Globus pallidus (tissue), 1 donor: Measurements from ENCODE around the gene GRID1.

Experiments used
- DNase-seq: peaks from one replicate; pipeline ENCODE4 v3.0.0-alpha.2; 2015; ENCODE audit warnings: low spot score

The GRID1 gene

DNA sequence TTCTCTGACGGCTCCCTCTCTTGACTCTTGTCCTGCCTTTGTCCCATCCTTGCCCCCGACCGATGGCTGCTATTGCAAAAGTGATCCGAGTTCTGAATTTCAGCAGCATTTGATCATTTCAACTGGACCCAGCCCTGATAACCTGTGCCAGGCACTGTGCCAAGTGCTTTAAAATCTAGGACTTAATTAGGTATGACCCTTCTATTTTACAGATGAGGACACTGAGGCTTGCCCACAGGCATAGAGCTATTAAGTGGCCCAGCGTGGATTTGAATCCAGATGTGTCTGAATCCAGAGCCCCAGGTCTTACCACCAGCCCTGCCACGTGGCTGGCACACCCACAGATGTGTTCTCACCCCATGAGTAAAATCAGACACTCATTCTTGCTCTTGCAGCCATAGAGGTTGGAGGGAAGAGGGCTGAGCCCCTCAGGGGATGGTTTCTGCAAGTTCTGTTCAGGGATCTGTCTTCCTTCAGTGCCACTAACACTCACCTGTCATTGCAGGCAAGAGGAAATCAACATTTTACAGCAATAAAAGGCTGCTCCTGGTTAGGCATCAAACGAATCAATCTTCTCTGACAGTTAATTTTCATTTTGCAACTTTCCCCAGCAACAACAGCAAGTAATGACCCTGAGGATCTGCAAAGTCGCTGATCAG lies 101.2 kb downstream of the GRID1 start:
- peak; percentile 31 for DNase-seq

DNA sequence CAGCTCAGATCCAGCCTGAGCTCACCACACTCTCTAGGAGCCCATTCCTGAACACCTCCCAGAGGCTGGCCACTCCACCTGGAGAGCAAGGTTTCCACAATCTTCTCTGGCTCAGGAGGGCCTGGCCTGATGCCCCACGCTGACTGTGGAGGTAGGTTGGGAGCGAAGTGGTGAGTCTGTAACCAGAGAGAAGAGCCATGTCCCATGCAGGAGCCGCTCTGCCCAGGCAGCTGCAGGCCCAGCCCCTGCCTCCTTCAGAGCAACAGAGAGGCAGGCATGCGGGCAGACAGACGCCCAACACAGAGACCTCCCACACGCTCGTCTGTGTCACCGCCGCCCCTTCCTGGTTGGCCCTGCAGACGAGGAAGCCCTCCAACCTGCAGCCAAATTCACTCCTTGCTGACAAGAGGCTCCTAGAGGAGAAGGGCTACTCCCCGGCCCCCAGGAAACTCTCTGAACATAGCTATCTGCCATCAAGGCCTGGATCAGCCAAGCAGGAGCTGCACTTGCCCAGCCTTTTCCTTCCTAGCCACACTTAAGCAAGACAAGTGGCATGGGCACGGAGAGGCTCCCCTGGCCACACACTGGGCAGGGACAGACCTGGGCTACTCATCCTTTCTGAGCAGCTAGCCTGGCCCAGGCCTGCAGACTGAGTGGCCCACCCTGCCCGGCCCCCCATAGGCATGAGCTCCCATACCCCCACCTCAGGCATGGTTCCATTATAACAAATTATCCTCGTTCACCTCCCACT lies 101.9 kb downstream of the GRID1 start:
- DNase-seq, result peak; percentile 36

DNA sequence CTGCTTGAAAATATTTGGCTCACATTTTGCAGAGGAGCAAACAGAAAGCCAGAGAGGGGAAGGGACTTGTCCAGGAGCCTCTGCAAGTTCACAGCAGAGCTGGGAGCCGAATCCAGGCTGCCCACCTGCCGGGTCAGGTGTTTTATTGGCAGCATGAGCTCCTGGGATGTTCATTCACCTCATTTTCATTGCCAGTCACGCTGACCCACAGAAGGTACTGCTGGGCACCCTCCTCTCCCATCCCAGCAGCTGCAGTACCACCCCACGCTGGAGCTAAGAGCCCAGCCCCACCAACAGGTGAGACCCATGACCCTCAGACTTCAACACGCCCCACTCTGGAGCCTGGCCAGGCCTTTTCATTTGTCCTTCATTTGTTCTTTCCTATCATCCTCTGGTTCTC lies 102.7 kb downstream of the GRID1 start:
- no peak for DNase-seq

DNA sequence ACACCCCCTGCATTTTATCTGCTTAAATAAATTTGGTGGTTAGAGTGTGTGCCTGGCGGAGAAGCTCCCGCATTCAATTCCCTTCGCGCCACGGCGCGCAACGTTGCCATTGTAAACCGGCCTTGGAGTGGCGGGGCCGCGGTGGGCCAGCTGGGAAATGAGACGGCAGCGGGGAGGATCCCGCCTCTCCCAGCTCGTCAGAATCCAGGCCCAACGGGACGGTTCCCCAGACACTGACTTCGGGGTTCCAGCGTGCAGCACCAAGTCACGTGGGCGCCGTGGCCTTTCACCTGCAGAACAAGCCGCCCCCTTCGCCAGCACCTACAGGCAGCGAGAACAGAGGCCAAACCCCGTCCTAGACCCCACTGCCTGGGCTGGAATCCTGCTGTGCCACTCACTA lies 103.4 kb downstream of the GRID1 start:
- DNase-seq, result no peak

DNA sequence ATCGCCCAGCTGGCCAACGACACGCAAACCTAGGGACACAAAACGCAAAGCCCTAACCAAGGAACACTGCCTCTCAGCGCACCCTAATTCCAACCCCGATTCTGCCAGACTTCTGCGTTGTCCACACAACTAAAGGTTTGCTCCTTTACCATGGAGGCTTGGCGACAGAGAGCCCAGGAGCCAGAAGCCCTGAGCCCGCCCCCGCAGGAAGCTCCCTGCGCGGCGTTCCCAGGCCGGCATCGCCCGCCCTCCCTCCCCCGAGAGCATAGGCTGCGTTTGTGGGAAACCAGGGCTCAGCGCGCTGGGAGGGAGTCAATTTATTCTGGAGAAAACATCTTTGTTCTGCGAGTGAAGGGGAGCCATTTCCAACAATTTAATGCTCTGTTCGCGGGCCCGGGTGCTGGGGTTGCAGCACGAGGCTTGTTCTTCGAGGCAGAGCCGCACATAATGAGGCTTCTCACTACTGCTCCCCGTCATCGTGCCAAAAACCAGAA lies 103.9 kb downstream of the GRID1 start:
- DNase-seq, result peak; percentile 96

DNA sequence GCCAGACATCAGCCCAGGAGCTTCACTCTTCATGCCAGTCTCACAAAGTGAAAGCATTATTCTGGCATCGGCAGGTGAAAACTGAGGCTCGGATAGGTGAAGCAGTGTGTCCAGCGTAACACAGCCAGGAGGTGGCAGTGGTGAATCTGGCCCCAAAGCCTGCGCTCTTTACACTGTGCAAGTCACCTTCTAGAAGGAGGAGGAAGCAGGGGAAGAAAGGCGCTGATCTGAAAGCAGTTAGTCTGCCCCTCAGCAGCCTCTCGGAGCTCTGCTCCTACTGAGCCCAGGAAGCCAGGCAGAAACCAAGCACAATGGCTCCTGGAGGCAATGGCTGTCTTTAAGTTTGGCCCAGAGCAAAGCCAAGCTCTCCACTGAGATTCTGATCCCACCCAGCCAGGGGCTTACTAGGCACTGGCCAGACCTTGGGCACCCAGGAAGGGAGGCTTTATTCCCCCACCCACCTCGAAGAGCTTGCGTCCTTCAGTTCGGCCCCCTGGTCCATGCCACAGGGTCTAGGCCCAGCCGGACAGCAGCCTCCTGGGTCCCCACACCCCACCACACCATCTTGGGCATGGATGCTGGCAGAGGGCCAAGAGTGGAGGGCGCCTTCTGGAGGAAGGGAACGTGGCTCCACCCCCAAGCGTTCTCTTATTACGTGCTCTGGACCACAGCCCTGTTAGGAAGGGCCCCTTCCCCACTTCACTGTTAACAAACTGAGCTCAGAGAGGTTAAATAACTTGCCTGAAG lies 104.5 kb downstream of the GRID1 start:
- DNase-seq, result peak; percentile 81

DNA sequence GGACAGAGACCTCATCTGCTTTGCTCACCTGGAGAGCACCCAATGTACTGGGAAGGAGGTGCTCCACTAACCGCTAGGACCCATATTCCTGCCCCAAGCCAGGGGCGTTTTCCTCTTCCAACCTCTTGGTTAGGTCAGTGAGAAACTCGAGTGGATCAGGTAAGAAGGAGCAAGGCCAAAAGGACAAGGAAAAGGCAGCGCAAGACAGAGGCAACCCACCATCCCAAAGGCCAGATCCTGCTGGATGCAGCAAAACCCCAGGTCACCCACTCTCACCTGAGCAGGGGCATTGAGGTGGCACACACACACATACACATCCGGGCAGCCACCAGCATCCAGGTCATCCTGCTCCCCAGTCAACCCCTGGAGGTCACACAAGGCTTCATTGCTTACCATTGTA lies 105.1 kb downstream of the GRID1 start:
- DNase-seq, result no peak

DNA sequence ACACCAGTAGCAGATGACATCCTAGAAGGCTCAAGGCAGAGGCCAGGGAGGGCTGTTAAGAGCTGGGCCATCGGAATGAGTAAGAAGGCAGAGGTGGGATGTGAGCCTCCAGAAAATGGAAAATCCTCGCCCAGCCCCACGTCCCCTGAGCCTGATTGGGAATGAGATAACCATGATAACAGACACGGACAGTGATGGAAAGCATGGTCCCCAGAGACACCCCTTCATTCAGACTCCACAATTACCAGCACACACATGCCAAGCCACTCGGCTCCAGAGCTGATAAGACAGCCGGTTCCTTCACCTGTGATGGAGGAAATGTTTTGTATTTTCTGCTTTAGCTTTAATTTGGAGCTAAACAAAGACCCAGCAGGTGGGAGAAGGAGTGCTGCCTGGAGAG lies 106.0 kb downstream of the GRID1 start:
- DNase-seq, result no peak

DNA sequence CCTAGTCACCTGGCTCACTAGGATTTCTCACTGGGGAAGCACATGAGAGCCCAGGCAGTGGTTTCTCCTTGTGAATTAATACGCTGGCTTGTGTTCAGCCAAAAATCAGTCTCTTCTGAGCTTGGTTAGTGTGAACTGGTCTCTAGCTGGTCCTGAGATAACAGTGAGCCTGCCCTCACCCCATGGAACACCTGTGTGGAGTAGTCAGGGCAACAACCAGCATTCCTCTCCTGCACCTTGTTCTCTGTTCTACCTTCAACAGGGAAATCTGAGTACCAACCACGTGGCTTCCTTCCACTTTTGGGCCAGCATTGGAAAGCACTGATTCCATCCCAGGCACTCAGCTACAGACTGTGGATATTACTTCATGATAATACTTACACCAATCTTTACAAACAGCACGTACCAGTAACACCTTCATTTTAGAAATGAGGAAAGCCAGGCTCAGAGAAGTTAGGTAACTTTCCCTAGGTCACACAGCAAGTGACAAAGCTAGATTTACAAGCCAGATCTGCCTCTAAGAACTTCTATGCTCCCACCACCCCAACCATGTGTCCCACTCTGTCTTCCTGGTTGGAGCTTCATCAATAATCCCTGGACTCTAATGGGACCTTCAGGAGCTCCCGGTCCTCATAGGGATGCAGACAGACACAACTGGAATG lies 106.6 kb downstream of the GRID1 start:
- no peak for DNase-seq

DNA sequence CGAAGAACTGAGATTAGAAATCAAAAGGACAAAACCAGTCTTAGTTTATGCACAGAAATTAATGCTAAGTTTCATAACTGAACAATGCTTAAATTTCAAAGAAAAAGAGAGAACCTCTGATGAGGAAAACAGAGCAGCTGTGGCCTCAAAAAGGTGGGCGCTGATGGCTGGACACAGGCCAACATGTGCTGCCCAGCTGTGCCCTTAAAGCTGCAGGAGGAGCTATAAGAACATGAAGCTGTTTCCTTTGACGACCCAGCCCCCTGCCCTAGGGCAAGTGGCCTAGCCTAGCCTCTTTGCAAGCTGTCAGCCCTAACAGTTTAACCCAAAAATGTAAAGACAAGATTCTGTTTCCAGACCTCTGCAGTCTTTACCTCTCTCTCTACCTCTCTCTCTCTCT lies 107.7 kb downstream of the GRID1 start:
- peak; percentile 47 for DNase-seq

DNA sequence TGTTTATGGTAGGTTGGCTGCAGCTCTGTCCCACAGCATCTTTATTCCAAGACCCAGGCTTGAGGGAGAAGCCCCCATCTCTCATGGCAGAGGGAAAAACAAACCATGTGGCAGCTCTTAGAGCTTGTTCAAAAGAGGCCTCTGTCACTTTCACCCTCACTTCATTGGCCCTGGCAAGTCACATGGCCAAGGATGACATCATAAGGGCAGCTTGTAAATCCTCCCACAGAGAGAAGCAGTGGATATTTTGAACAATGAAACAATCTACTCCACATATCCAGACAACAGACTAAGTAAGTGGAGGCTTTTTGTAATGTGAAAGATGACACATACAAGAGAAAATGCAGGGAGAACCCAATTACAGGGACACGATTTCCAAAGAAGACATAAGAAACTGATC lies 108.1 kb downstream of the GRID1 start:
- peak; percentile 94 for DNase-seq

DNA sequence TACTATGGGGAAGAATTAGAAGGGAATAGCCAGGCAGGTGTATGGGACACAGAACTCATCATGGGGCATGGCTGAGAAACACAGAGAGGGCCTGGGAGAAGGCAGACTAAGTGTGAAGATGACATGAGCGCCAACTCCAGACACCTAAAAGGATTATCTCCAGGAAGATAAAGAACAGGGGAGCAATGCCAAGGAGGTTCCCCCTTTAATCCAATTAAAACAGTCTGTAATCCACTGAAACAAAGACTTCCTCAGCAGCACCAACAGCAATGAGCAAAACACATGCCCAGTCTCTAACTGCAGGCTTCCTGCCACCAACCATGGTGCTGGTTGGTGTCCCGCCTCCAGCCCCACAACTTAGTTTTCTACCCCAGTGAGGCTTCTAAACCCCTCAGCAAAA lies 108.9 kb downstream of the GRID1 start:
- no peak for DNase-seq

DNA sequence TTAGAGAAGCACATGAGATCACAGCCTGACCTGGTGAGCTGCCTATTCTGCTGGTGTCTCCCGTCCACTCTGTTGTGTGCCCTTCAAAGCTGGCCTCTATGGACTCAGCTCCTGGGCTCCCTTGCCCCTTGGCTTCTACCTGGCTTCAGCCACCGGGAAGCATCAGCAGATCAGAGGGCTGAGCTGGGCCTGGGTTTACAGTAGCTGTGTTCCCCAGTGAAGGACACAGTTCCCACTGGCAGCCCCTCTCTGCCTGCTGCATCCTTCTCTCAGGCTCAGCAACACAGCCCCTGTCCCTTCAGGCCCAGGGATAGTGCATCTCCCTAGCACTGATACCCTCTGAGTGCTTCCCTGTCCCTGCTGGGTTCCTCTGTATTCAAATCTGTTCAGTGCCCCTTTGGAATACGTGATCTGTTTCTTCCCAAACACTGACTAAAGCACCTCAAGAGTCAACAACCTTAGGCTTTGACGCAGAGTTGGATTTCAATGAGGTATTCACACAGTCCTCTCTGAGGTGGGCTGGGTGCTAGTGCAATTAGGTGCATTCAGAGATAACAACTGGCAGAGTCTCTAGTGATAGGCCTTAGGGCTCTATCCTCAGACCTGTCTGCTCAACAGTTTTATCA lies 109.8 kb downstream of the GRID1 start:
- no peak for DNase-seq

DNA sequence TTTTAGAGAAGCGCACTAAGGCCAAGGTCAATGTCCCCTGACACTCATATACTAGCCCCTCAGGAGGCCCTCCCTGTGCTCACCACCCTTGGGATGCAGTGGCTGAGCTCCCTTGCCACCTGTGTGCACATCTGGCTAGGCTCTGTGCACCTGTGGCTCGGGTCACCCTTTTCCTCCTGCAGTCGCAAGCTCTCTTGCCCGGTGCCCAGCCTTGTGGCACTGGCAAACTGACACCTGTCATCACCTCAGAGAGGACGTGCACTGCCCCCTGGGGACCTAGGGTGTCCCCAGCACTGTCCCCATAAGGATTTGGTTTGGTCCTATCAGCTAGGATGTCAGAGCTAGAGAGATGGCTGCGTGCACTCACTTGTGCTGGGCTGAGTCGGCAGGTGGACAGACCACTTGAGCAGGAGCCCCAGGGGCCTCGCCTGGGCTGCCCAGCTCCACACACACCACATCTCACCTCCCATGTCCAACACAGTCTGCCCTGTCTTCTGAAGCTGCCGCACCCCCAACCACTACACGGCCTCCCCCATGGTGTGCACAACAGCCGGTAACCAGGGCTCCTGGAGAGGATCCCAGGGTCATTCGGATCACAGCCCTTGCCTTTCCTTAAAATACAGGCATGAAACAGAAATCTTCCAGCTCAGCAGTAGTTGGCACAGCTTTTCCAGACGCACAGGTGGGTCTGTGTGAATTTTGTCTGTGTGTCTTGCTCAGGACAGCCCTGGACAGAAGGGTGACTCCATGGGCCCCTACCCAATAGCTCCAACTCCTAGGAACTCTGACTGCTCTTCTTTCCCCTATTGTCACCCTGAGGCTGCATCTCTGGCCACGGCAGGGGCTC lies 111.0 kb downstream of the GRID1 start:
- DNase-seq, result no peak

DNA sequence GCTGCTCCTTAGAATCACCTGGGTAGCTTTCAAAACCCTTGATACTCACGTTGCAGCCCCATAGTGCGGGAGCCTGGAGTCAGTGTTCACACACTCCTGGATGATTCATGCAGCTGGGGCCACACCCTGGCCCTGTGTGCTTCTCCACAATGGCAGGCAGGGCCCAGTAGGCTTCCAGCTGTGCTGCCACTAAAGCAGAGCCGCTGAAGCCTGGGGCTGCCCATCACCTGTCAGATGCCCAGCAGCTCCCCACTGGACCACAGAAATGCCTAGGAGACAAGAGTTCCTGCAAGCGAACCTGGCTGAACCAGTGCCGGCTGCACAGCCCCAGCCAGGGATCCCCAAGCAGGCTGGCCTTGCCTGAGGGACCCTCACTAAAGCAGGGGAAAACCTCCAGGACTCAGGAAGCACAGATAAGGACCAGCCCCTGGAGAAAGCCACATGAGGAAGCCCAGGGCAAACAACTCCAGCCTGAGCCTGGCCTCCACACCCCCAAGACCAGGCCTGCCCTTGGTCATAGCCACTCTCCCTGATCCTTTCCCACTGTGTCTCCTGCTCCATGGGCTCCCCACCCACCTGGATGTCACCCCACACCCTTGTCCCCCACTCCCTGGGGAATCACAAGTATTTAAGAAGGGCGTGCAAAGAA lies 111.9 kb downstream of the GRID1 start:
- no peak for DNase-seq

DNA sequence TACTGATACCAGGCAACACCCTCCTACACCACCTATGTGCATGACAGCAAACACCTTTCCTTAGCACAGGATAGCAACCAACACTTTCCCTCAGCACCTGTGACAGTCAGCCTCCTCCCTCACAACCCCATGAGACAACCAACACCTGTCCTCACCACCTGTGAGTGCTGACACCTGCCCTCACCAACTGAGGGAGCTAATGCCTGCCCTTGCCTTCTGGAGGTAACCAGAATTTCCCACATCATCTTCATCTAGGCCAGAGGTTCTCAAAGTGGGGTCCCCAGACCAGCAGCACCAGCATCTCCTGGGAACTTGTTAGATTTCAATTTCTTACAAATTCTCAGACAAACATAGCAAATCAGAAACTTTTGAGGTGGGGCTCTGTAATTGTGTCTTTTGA lies 112.5 kb downstream of the GRID1 start:
- DNase-seq, result no peak

DNA sequence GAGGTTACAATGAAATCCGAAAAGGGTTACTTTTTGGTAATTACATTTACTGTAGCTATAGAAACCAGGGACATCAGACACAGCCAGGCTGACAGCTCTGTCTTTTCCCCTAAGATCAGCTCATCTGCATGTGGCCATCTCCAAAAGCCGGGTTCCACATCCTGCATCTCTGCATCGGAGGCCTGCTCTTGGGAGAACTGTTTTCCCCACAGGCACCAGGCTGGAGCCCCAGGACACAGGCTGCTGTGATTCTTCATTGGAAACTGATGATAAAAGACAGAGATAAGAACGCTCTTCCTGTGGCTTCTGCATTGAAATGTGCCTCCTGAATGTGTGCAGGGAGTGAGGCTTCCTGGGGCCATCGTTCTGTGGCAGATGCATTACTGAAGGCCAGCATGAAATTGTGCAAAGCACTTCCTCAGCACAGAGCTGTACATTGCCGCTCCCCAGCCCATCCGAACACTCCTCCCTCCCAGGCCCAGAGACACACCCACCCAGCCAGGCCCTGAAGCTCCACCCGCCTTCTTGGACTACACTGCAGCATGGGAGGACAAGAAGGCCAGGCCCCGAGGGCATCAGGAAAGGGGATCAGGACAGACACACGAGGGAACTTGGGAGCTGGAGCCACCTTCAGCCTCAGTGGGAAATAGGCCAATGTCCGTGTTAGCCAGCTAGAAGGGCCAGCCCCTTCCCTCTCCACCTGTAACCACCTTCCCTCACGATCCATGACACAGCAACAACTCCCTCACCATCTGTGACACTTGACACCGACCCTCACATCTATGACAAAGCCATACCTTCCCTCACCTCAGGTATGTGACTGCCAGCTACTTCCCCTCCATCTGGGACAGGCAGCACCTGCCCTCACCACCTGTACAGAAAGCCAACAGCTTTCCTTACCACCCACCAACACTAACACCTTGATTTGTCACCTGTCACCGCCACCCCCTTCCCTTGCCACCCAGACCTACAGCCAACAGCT lies 113.2 kb downstream of the GRID1 start:
- DNase-seq, result no peak

DNA sequence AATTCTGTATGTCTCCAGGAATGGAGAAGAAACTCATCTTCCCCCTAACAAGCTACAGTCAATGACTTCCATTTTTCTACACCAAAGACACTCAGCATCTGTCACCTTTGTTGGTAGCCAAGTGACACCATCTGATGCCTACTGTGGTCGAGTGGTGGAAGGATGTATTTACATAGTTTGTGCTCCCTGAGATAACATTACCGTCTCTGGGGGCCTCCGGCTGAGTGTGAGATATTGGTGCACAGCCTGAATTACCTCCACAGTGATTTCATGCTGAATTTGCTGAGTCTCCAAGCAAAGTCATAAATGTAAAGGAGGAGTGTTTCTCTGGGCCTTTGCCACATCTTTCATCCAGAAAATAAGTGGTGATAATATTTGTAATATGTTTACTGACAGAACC lies 114.0 kb downstream of the GRID1 start:
- no peak for DNase-seq

DNA sequence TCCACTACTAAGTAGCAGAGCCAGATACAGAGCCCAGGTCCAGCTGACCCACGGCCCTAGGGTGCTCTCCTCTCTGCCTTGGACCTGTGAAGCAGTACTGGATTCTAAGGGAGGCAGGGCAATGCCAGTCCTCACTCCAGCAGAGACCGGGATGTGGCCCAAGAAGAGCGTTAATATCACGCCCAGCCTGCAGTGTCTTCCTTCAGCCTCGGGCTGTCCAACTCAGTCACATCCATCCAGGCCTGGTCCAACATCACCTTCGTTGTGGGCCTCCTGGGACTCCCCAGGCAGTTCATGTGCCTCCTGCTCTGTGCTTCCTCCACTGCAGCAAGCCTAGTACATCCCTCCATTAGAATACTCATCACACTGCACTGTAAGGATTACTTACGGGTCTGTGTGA lies 114.5 kb downstream of the GRID1 start:
- DNase-seq, result no peak
